ENCODE results near the gene MICB.

The MICB gene

DNA sequence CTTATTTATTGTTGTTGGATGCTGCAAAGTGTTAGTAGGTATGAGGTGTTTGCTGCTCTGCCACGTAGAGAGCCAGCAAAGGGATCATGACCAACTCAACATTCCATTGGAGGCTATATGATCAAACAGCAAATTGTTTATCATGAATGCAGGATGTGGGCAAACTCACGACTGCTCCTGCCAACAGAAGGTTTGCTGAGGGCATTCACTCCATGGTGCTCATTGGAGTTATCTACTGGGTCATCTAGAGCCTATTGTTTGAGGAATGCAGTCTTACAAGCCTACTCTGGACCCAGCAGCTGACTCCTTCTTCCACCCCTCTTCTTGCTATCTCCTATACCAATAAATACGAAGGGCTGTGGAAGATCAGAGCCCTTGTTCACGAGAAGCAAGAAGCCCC lies 12.1 kb downstream of the MICB start:
- no peak for DNase-seq
- TF ChIP-seq POLR2A (IDR thresholded peaks at IDR 0.05; ENCODE audit: low read length), result no peak
- no peak for TF ChIP-seq GATA1 (IDR thresholded peaks at IDR 0.05; ENCODE audit: low read depth, low read length)

GRCh38 chr6:31513456-31514165 lies 15.7 kb downstream of the MICB start:
- no peak for TF ChIP-seq GATA1 (IDR thresholded peaks at IDR 0.05; ENCODE audit: low read depth, low read length)
- TF ChIP-seq POLR2A (IDR thresholded peaks at IDR 0.05; ENCODE audit: low read length), result no peak
- DNase-seq, result no peak

GRCh38 chr6:31521835-31522234 lies 23.9 kb downstream of the MICB start:
- no peak for TF ChIP-seq POLR2A (IDR thresholded peaks at IDR 0.05; ENCODE audit: low read length)
- TF ChIP-seq GATA1 (IDR thresholded peaks at IDR 0.05; ENCODE audit: low read depth, low read length), result no peak
- no peak for DNase-seq

DNA sequence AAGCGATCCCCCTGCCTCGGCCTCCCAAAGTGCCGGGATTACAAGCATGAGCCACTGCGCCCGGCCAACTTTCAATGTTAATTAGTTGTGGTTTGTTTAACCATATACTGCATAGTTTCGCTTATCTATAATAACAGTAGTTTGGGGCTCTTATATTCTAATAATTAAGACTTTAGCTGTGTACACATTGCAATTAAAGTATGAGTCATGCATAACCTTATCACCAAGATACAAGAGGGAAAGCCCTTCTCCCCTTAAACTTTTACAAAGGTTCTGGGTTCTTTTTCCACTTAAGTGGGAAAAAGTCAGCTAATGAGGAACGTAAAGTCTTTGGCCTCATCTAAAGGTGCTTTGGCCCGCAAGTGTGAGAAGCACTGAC lies 27.6 kb downstream of the MICB start:
- peak in 1 of 2 experiments; percentile 53 for DNase-seq
- TF ChIP-seq POLR2A (IDR thresholded peaks at IDR 0.05; ENCODE audit: low read length) (no peak), GATA1 (IDR thresholded peaks at IDR 0.05; ENCODE audit: low read depth, low read length) (no peak)

DNA sequence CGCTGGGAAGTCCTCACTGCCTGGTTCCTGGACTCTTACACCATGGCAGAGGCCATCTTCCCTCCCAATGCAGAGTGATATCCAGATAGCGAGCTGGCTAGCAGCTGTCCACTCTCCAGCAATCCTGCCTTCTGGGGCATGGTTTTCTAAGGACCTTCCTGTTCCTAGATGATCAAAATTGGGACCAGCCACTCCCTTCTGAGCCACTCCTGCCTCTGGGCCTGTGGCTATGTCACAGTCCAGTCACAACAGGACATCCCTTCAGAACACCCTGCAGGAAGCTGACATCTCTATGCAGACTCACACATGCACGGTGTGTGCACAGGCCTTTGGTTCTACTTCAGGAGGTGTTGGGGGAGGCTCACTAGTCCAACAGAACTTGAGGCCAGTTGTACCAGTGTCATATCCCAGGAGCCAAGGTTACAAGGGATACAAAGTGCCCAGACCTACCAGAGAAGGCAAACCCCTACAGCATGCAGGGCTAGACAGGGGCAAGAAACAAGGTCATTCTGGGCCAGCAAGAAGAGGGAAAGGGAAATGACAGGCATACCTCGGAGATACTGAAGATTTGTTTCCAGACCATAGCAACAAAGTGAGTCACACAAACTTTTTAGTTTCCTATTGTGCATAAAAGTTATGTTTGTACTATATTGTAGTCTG lies 28.1 kb downstream of the MICB start:
- TF ChIP-seq GATA1 (IDR thresholded peaks at IDR 0.05; ENCODE audit: low read depth, low read length) (no peak), POLR2A (IDR thresholded peaks at IDR 0.05; ENCODE audit: low read length) (no peak)
- peak; percentile 17 to 53 for DNase-seq

DNA sequence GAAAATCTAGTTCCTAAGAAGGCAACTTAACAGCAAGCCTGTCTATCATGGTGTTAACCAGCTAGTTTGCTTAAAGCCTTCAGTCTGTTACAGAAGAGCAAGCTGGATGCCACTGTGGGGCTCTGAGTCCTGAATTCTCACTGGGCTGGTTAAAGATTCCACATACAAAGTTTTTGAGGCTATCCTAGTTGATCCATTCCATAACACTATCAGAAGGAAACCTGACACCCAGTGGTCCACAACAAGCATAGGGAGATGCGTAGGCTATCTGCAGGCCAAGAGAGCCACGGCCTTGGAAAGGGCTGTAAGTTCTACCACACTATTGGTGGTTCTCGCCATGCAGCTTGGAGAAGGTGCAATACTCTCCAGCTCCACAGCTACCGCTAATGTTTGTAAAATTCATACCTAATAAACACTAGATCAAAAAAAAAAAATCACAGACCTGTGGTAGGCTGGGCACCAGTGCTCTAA lies 30.4 kb downstream of the MICB start:
- TF ChIP-seq POLR2A (IDR thresholded peaks at IDR 0.05; ENCODE audit: low read length) (no peak), GATA1 (IDR thresholded peaks at IDR 0.05; ENCODE audit: low read depth, low read length) (no peak)
- no peak for DNase-seq

- no peak for DNase-seq
Measured at GRCh38 chr6:31528821-31529328, 30.9 kb downstream of the MICB start, which contains the start of gene MCCD1. TSS of gene MCCD1 (plus strand) at chr6:31528962. CDS start at chr6:31529015, 53 bp downstream.

DNA sequence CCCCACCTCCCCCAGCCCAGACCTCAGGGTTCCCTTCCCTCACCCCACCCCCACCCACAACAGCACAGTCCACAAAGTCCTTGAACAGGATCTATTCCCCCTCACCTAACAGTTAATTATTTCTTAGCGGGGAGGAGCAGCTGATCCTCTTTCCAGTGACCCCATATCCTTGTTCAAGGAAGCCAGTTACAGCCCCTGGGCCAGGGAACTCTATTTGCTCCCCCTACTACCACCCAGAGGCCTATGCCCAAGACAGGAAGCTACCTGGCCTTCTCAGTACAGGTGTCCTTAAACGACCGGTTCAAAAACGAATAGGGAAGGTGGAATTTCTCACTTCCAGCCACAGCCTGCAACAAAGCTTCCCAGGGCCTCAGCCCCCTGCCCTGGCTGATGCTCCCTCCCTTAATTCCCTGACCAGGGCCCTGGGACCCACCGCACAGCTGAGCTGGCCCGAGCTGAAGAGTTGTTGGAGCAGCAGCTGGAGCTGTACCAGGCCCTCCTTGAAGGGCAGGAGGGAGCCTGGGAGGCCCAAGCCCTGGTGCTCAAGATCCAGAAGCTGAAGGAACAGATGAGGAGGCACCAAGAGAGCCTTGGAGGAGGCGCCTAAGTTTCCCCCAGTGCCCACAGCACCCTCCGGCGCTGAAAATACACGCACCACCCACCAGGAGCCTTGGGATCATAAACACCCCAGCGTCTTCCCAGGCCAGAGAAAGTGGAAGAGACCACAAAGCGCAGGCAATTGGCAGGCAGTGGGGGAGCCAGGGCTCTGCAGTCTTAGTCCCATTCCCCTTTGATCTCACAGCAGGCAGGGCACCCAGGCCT lies 31.6 kb downstream of the MICB start:
- TF ChIP-seq POLR2A (IDR thresholded peaks at IDR 0.05; ENCODE audit: low read length), result peak; percentile 35
- TF ChIP-seq GATA1 (IDR thresholded peaks at IDR 0.05; ENCODE audit: low read depth, low read length), result no peak
- DNase-seq, result no peak

More at GRCh38 chr6:31528821-31529328, 30.9 kb downstream of the MICB start, which contains the start of gene MCCD1:
- TF ChIP-seq POLR2A (IDR thresholded peaks at IDR 0.05; ENCODE audit: low read length), result no peak
- no peak for TF ChIP-seq GATA1 (IDR thresholded peaks at IDR 0.05; ENCODE audit: low read depth, low read length)

- no peak for DNase-seq
- TF ChIP-seq POLR2A (IDR thresholded peaks at IDR 0.05; ENCODE audit: low read length), result no peak
- TF ChIP-seq GATA1 (IDR thresholded peaks at IDR 0.05; ENCODE audit: low read depth, low read length), result no peak
Measured at GRCh38 chr6:31530659-31531058, 32.7 kb downstream of the MICB start.

- TF ChIP-seq GATA1 (IDR thresholded peaks at IDR 0.05; ENCODE audit: low read depth, low read length) (no peak), POLR2A (IDR thresholded peaks at IDR 0.05; ENCODE audit: low read length) (no peak)
- DNase-seq, result no peak
Measured at GRCh38 chr6:31531162-31531561, 33.2 kb downstream of the MICB start.

DNA sequence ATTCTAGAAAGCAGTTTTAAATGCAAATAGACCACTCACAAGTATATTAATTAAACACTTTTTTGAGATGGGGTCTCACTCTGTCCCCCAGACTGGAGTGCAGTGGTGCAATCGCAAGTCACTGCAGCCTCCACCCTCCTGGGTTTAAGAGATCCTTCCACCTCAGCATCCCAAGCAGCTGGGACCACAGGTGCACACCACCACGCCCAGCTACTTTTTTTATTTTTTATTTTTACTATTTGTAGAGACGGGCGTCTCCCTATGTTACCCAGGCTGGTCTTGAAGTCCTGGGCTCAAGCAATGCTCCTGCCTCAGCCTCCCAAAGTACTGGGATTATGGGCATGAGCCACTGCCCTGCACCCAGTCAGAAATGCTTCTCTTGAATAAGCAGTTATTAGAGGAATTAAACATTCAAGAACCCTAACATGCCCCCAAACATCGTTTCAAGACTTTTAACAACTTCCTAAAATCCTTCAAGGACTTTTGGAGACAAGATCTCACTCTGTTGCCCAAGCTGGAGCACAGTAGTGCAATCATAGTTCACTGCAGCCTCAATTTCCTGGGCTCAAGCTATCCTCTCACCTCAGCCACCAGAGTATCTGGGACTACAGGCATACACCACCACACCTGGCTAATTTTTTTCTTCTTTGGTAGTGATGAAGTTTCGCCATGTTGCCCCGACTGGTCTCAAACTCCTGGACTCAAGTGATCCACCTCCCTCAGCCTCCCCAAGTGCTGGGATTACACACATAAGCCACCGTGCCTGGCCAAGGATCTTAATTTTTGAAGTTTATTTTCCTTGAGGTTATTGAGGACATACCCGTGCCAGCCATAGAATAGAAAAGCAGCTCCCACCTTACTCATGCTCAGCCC lies 34.1 kb downstream of the MICB start:
- no peak for TF ChIP-seq POLR2A (IDR thresholded peaks at IDR 0.05; ENCODE audit: low read length)
- no peak for TF ChIP-seq GATA1 (IDR thresholded peaks at IDR 0.05; ENCODE audit: low read depth, low read length)
- DNase-seq, result no peak

DNA sequence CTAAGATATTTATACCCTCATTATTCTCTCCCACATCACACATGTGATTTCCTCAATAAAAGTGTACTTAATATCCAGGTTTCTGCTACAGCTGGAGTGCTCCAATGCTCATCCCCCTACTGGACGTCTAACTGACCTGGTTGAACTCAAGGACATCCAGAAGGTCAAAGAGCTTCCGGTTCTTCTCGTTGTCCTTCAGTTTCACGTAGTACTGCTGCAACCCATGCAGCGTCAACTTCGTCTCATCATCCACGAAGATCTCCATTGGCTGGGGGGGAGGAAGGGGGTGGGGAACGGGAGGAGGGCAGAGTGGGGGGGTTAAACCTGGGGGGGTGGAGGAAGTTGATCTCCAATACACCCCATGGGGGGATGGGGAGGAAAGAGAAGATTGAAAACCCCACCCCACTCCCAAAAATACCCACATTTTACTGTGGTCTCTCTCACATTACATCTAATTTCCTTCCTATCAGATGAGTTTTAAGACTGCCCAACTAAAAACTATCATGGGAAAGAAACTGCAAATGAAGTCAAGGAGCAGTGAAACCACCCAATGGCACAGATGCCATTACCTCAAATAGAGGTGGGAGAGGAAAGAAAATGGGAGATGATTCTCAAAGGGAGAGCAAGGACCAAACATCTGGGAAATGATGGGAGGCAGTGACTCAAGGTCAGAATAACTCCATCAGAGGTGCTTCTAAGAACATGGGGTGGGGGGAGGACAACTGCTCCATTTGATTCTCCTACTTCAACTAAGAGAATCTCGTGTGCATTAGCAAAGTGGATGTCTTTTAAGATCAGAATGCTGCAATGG lies 34.9 kb downstream of the MICB start:
- TF ChIP-seq GATA1 (IDR thresholded peaks at IDR 0.05; ENCODE audit: low read depth, low read length) (no peak), POLR2A (IDR thresholded peaks at IDR 0.05; ENCODE audit: low read length) (peak; percentile 11)
- DNase-seq, result no peak
